ENCODE data around the gene ZNF423.

ZNF423 gene

DNA sequence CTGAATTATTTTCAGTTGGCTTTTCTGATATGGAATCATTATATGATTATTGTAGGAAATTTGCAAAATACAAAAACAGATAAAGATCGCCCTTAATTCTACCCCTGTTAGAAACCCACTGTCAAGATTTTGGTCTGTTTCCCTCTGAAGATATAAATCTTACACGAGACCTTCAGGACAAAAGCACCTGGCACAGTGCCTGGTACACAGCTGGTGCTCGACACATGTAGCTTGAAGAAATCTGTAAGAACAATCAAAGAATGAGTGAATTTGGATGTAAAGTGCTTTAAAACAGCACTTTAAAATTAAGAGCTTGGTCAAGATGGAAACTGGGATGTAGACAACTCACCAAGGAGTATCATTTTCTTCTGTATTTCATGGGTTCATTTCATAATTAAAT, 301.2 kb downstream of the ZNF423 start:
- no peak for DNase-seq (ENCODE audit: low read depth in 3 of 3)

DNA sequence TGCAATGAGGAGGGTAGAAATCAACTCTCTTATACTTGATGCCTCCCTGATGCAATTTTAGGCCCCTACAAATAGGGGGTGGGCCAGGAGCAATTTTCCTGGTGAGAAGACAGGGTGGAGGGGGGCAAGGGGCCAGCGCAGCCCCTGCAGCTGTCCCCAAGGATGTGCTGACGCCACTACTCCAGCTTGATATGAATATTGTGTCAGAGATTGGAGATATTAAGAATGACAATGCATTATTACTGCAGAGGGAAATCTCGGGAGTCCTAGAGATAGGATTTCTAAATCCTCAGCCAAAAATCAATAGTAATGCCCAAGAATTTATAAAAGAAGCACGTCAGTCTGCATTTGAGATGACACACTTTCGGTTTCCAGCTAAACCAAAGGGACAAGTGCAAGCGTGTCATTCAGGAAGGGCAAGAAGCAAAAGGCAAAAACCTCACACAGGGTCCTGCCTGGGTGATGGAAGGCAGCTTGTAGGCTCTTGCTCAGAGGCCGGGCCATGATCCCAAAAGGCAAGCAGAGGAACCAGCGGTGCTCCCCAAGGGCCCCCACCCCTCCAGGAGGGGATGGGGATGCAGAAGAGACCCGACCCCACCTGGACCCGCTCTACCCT, 303.5 kb downstream of the ZNF423 start:
- no peak for DNase-seq (ENCODE audit: low read depth in 3 of 3)

DNA sequence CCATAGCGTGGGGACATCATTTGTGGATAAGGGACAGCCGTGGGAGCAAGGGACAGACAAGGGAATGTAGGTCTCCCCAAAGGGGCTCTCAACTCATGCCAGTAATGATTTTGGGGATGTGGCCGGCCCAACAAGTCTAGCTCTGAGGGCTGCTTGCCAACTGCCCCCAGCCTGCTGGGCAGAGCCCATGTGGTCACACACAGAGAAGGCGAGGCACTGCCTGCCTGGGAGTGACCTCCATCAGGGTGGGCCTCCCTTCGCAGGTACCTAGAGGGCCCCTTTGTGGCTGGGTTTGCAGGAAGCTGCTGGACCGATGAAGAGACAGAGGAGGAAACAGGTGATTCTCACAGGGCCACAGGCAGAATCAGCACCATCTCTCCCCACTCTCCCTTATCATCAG, 305.2 kb downstream of the ZNF423 start:
- DNase-seq (ENCODE audit: low read depth in 3 of 3) = no peak

DNA sequence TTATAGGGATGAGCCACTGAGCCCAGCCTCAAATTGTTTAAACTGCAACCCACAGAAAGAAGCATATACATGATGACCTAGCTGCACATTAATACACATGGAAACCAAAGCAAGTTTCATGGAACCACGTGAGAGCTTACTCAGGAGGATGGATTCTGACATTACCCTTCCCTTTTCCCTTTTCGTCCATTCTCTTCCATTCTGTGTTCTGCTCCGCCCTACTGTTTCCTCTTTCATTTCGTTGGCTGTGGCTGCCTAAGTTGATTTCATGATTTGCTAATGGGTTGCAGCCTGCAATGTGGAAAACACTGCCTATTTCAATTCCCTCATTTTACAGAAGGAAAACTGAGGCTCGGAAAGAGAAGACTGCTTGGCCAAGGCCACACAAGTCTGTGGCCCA, 305.8 kb downstream of the ZNF423 start:
- no peak for DNase-seq (ENCODE audit: low read depth in 3 of 3)

DNA sequence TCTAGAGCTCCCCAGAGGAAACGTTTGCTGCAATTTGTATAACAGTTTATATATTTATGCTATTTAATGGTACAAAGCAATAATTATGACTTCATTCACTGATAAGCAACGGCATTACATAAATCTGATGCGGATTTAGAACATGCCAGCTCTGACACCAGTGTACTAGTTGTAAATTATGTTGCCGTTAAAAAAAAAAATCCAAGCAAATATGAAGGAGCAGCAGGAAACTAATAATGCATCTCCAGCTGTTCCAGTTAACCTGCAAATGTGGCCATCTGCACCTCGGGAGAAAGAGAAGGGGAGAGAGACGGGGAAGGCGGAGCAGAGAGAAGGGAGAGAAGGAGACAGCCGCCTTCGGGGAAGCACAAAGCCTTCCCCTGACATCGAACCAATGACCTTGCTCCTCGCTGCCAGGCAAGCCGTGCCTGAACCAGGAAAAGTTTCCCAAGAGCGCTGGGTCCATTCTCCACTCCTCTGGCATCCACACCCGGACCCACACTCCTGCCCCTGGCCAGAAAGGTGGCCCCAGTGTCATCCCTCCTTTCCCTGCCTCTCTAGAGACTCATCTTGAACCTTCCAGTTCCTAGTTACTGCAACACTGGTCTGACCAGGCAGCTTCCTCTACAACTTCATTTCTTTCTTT, 307.5 kb downstream of the ZNF423 start:
- DNase-seq (ENCODE audit: low read depth in 3 of 3) = no peak

DNA sequence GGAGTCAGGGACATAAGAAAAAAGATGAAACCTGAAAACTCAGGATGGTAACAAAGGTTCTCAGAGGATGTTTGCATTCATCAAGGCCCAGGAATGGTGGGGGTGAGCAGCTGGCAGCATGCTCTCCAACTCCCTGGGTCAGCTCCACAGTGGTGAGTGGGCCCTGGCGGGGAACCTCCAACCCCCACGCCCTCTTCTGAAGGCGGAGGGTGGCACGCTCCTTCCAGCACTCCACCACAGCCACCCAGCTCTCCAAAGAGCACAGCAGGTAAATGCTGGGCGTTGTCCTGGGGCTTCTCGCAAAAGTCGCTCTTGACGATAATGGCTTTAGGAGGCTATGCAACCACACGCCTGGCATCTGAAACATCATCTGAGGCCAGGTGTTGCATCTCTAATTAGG, 308.5 kb downstream of the ZNF423 start:
- no peak for DNase-seq (ENCODE audit: low read depth in 3 of 3)

DNA sequence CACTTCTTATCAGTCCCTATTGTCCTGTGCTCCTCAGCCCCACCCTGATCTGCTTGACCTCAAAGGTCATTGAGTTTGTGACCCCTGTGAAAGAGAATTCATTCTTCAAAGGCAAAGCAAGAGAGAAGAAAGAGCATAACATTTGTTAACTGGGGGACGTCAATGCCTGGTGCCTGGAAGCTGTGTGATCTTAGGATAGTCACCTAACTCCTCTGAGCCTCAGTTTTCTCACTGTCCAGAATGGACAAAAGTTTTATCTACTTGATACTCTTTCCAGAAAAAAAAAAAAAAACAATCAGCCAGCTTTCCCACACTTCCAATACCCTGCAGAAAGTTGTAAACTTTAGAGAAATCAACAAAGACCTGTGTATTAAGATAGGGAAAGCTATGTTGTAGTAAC, 309.2 kb downstream of the ZNF423 start:
- DNase-seq (ENCODE audit: low read depth in 3 of 3) = no peak

DNA sequence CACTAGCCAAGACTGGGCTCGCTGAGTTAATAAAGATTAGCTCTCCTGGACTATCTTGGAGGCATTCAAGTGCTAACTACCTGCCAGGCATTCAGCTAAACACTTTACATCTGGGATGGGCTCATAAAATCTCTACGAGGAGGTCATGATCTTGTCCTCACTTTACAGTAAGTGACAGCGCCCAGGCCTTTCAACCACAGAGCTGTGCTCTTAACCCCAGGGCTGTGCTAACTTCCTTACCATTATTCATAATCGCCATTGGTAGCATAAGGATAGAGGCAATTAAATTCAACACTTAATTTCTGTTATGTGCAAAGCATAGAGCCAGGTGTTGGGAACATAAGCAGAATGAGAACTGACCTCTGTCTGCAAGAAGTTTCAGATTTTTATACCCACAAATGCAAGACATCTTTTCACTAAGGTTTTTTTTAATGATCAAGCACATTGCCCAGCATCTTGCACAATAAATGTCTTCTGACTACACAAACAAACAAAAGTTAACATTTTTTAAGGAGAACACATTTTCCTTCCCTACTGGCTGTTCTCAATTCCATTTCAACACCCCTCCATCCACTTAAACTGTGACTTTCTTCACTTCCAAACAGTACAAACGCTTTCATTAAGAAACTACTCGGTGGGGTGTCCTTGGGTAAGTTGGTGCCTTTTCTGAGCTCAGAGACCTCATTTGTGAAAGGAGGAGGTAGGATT, 310.0 kb downstream of the ZNF423 start:
- no peak for DNase-seq (ENCODE audit: low read depth in 3 of 3)

DNA sequence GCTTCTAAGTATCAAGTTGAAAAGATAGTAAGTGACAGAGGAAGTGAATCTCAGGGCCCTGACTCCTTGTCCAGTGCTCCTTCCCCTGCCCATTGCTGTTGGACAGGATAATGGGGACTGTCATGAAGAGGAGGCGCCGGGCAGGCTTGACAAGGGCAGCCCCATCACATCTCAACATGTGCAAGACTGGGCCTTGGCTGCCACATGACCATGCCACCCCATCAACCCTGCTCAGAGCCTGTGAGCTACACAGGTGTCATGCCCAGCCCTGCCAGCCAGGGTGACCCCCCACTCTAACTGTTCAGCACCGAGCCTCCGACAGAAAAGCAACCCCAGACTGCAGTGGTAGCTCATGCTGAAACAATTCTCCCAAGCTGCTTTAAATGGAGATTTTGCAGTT, 310.7 kb downstream of the ZNF423 start:
- DNase-seq (ENCODE audit: low read depth in 3 of 3) = no peak

DNA sequence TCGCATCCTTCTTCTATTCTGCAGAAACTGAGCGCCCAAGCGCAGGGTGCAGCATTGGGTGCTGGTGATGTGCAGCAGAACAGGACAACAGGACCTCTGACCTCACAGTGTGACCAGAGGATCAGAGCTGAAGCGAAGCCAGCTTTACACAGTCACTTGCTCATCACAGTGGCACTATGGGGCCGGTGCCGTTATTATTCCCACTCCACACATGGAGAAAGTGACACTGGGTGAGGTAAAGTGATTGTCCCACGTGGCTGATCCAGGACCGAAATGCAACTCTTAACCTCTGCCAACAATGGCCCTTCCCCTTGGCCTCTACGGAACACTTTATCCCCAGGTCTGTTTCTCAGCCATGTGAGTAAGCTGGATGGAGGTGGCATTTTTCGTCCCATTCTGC, 311.1 kb downstream of the ZNF423 start:
- no peak for DNase-seq (ENCODE audit: low read depth in 3 of 3)

DNA sequence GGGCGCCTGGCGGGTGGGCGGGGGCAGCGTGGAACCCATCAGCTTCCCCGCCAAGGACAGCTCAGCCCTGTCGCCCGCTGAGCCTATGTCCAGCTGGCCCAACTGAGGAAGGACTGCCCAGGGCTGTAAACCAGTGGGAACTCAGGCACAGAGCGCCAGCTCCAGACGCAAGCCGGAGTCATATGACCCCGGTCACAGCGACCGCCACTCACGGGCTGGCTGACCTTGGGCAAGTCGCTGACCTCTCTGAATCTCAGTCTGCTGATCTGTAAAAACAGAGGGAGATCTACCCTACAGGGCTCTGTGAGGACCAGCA, 312.3 kb downstream of the ZNF423 start:
- no peak for DNase-seq (ENCODE audit: low read depth in 3 of 3)

DNA sequence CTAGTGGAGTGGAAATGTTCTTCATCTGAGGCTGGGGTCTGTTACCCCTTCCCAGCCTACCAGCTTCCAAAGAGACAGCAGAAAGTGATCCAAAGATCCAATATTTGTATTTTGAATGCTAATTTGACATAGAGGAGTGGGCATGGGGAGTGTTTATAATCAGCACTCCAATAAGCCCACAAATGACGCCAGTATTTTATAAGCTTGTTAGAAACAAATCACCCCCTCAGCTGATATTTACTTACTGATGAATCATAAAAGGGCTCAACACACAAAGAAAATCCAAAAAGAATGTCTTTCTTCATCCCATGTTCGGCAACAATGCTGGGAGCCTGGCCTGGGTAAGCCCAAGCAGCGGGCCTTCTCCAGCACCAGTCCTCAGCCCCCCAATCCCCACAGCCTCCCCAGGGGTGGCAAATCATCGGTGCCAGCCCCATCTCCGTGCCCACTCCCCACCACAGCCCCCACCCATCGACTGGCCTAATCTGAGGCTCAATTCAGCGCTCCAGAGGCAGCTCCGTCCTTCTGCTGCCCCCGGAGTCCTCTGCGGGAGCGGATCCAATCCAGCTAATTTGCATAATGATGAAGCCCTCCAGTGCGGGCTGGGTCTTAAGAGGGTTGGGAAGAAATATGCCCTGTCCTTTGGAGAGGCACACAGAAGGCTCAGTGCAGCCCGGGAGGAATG, 312.8 kb downstream of the ZNF423 start:
- DNase-seq (ENCODE audit: low read depth in 3 of 3) = no peak

DNA sequence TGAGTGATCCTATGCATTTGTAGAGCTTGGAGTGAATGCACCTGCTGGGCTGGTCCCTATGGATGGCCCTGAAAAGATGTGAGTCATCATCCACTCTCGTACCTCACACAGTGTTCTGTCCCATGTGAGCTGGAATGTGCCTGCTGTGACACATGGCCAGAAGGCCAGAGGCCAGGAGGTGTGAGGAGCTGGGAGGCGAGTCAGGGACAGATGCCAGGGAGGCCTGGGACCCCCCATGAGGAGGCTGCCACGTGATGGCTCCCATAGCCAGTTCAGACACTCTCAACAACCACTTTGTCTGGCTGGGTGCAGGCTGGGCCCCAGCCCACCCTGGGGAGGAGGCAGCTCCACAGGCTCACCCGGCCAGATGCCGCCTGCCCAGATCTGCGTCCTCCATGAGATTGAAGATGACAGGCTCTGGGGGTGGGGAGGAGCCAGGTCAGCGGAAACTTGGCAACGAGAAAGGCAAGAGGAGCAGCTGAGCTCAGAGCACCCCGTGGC, 313.5 kb downstream of the ZNF423 start:
- DNase-seq (ENCODE audit: low read depth in 3 of 3) = no peak

DNA sequence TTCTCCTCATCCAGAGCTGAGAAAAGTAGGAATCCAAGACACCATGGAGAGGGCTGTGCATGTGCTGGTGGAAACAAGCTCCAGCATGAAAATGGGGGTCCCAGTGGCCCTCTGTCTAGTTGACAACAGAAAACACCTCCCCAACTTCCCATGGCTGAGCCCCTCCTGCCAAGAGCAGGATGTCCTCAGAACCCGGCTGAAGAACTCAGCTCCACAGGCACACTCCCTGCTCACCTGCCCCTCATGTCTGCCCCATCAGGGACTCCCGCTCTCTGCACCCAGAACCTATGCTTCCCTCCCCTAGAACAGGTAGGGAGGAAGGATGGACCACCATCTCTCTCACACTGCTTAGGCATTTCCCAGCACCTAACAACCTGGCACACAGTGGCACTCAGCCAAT, 315.1 kb downstream of the ZNF423 start:
- no peak for DNase-seq (ENCODE audit: low read depth in 3 of 3)

DNA sequence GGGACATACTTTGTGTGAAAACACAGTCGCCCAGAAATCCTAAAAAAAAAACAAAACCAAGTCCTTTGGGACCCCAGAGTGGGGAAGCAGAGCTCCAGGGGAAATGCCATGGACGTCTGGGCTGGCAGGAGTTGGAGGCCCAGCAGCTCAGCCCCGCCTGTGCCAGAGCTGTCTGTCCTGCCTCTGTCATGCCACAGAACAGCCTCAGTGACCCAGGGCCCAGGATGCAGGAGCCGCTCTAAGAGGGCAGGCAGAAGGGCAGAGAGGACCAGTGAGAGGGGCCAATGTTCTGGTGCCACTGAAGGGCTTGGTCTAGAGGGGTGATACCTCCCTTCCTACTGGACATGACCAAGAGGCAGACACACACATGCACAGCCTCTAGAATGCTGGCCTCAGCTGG, 316.2 kb downstream of the ZNF423 start:
- no peak for DNase-seq (ENCODE audit: low read depth in 3 of 3)

DNA sequence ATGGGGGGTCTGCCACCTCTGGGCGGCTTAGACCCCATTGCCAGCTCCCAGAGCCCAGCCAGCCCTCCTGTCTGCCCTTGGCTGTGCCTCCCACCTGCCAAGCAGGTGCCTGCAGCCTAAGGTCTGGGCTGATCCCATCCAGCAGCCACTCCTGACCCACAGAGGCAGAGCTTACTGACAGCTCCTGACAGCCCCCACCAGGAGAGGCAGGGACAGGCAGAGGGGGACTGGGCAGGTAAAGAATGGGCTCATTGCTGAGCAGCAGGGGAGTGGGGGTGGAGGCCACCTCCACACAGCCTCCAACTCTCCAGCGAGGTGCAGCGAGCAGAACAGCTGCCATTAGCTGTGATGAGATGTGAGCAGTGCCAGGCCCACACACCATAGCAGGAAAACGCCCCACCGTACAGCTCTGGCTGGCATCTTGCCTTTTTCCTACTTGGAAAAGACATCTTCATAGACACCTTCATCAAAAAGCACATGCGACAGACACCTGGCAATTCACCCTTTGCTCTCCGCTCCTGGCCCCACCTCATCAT, 317.9 kb downstream of the ZNF423 start:
- no peak for DNase-seq (ENCODE audit: low read depth in 3 of 3)

DNA sequence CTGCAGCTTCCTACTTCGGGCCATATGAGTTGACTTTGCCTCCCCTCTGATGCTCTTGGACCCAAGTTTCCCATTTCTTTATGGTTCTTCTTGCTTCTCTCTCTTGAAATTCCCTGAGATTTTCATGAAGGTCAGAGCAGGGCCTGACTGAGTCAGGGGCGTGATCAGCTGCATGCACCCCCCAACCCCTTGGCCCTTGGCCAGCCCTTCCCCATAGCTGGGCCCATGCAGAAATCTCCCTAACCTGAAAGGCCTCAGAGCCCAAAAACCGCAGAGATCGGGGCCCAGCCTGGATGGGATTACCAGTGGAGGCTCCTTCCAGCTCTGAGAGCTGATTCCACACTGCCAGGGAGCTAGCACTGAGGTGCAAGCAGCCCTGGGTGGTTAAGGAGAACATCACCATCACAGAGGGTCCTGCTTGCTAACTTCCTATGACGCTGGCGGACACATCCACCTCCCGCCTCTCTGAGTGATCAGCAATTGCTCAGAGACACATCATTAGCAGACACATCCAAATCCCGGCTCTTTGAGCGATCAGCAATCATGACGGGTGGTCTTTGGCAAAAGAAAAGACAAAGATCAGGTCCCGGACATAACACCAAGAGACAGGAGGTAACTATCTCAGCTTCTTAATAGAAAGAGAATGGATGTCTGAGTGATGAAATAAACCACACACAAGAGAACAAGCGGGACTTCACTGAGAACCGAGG, 320.9 kb downstream of the ZNF423 start:
- DNase-seq (ENCODE audit: low read depth in 3 of 3) = no peak

DNA sequence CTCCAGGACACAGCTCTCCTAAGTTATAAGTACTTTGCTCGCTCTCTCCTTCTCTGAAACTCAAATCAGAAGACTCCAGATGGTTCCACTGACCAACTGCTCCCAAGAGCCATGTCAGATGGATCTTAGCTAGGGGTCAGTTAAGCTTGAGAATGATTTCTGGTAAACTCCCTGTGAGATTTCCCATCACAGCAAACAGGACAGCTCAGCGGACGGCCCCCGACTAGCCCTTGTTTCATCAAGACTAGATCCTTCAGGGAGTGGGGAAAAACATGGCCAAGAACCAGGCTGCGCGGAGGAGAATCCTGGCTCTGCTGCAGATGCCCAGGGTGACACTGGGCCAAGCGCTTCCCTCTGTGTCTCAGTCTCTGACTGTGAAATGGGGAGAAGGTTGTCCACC, 322.5 kb downstream of the ZNF423 start:
- no peak for DNase-seq (ENCODE audit: low read depth in 3 of 3)

DNA sequence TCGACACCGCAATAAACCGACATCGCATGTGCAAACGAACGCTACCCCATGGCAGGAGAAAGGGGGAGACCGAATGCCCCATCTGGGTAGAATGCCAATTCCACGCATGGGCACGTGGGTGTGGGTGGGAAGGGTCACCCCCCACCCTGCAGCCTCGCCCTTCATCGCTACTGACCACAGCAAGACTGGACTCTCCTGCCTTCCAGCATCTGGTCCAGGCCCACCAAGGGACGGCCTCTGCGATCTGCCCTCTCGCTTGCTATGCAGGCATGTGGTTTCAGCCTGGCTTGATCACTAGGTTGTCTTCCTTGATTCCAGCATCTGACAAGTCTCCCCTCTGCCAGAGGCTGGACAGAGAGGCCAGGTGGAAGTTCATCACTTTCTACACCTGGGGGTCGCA, 323.0 kb downstream of the ZNF423 start:
- no peak for DNase-seq (ENCODE audit: low read depth in 3 of 3)

DNA sequence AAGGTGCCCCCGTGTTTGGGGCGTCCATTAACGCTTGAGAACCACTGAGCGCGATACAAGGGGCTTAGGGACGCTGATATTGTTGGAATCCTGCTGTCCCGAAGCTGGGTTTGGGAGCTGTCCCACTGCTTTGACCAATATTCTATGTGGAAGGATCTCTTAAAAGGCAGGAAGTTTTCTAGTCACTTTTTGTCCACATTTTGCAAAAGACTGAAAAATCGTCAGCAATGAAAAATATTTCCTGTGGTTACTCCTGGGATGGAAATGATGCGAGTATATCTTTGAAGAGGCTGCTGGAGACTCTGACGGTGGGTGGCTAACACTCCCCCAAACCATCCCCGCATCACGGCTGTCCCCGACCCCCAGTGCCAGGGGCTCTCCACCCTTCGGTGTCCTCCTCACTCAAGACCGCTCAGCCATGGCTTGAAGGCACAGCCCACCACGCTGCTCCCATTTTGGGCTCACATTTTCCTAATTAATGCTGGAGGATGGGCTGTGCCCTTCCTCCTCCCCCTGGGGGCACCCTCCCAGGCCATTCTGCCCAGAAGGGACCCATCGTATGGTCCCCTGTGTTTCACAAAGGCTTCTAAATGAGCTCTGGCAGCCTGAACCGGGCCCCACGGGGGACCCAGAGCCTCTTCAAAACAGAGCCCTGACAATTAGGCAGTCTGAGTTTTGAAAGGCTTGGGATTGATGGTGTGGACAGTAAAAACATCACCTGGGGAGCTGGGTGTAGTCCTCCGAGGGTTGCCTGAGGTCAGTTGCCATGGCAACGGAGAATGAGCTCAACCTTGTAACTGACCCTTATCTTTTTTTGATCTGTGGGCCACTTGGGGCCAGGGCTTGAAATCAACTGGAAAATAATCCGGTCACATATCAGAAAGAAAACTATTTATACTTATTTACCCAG, 323.7 kb downstream of the ZNF423 start:
- DNase-seq (ENCODE audit: low read depth in 3 of 3) = no peak

DNA sequence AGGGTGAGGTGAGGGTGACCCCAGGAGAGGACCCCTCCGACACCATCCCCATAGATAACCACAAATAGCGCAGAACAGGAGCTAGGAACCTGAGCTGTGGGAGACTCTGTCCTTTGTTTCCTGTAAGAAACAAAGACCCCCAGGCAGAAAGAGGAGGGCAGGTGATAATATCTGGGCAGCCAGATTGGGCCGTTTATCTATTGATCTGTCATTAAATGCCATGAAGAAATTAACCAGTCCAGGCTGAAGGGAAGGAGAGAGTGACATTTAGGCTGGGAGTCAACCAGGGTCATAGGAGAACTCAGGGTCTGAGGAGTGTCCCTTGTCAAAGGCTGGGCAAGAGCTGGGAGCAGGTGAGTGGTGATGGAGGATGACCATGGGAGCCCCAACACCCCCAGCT, 324.5 kb downstream of the ZNF423 start:
- no peak for DNase-seq (ENCODE audit: low read depth in 3 of 3)
